ENCODE measurements around the gene COL4A2. TPM values are rescaled to one million over a fixed set of nuclear protein-coding genes. Genes with fewer than 3 reads are reported as not detected.

COL4A2 gene
- total RNA-seq, 1 donor from 2014 or later = 1,736 TPM

DNA sequence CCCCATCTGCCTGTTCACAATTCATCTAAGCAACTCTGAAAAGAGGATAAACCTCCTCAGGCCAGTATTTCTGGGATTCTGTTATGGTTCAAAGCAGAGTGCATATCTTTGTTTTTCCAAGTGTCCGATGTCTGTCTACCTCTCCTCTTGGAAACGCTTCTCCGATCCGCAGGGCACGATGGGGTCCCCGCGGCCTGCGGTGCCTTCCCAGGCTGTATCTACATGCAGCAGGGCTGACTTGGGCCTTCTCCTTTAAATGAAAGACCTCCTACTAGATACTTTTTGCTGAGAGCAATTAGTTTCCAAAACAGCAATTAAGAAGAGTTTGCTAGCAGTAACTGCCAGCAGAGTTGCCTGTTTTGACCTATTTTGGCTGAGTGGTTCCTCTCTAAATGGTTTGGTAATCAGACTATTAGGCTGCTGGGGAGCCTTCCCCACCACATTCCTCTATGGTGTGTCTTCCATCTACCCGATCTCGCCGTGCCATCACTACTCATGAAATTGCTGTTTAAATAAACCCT, 23.5 kb downstream of the COL4A2 start:
- Histone ChIP-seq H3K4me3 (ENCODE audit: low read depth, low read length) (peak overlapping the region; percentile 13), H3K27me3 (ENCODE audit: control insufficient read depth, insufficient read depth, low read length) (no peaks in the 10 kb centered on the region), H3K36me3 (ENCODE audit: control insufficient read depth, insufficient read depth, low read length) (no peaks in the 10 kb centered on the region)
- TF ChIP-seq, protein P1, sequence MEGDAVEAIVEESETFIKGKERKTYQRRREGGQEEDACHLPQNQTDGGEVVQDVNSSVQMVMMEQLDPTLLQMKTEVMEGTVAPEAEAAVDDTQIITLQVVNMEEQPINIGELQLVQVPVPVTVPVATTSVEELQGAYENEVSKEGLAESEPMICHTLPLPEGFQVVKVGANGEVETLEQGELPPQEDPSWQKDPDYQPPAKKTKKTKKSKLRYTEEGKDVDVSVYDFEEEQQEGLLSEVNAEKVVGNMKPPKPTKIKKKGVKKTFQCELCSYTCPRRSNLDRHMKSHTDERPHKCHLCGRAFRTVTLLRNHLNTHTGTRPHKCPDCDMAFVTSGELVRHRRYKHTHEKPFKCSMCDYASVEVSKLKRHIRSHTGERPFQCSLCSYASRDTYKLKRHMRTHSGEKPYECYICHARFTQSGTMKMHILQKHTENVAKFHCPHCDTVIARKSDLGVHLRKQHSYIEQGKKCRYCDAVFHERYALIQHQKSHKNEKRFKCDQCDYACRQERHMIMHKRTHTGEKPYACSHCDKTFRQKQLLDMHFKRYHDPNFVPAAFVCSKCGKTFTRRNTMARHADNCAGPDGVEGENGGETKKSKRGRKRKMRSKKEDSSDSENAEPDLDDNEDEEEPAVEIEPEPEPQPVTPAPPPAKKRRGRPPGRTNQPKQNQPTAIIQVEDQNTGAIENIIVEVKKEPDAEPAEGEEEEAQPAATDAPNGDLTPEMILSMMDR (IDR thresholded peaks at IDR 0.05; ENCODE audit: insufficient read depth, low read length, poor library complexity, severe bottlenecking) = no peak
- DNase-seq (ENCODE audit: low read depth) = no peak

GRCh38 chr13:110331362-110331761, 24.3 kb downstream of the COL4A2 start:
- DNase-seq (ENCODE audit: low read depth) = no peak
- no peak overlapping the region for H3K4me3 ChIP-seq (ENCODE audit: low read depth, low read length)
- H3K27me3 ChIP-seq (ENCODE audit: control insufficient read depth, insufficient read depth, low read length) = no peaks in the 10 kb centered on the region
- TF ChIP-seq, protein P1 (IDR thresholded peaks at IDR 0.05; ENCODE audit: insufficient read depth, low read length, poor library complexity, severe bottlenecking) = no peak
- H3K36me3 ChIP-seq (ENCODE audit: control insufficient read depth, insufficient read depth, low read length) = no peaks in the 10 kb centered on the region

DNA sequence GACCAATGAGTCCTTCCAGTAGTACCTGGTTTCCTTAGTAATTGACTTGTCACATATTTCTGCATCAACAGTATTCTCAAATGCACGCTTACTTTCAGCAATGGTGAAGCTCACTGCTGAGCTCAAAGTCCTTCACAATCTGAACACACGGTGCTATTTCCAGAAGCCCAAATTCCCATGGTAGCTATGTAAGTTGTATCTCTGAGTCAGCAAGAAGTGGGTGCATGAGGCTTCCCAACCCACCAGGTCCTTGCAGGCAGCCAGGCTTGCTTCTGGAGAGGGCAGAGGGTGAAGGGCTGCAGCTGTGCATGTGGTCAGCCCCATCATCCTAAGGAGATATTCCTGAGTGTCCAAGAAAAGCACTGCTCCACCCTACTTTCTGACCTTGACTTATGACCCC, 25.7 kb downstream of the COL4A2 start:
- TF ChIP-seq, protein P1 (IDR thresholded peaks at IDR 0.05; ENCODE audit: insufficient read depth, low read length, poor library complexity, severe bottlenecking) = no peak
- Histone ChIP-seq H3K27me3 (ENCODE audit: control insufficient read depth, insufficient read depth, low read length) (no peaks in the 10 kb centered on the region), H3K36me3 (ENCODE audit: control insufficient read depth, insufficient read depth, low read length) (no peaks in the 10 kb centered on the region), H3K4me3 (ENCODE audit: low read depth, low read length) (no peak overlapping the region)
- no peak for DNase-seq (ENCODE audit: low read depth)

DNA sequence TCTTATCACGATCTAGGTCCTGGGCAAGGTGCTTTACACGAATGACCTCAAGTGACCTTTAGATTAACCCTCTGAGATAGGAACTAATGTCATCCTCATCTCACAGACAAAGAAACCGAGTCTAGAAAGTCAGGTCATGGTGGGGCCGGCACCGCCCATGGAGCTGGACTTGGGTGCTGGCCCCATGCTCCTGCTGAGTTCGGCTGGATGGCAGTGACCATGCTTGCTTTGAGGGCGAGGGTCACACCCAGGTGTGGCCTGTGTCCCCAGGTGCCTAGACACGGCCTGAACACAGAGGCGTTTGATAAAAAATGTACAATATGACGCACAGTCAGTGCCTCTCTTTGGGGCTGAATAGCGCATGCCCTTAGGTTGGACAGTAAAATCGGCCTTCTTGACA, 26.8 kb downstream of the COL4A2 start:
- Histone ChIP-seq H3K36me3 (ENCODE audit: control insufficient read depth, insufficient read depth, low read length) (no peaks in the 10 kb centered on the region), H3K4me3 (ENCODE audit: low read depth, low read length) (no peak overlapping the region), H3K27me3 (ENCODE audit: control insufficient read depth, insufficient read depth, low read length) (no peaks in the 10 kb centered on the region)
- TF ChIP-seq, protein P1 (IDR thresholded peaks at IDR 0.05; ENCODE audit: insufficient read depth, low read length, poor library complexity, severe bottlenecking) = no peak
- no peak for DNase-seq (ENCODE audit: low read depth)

DNA sequence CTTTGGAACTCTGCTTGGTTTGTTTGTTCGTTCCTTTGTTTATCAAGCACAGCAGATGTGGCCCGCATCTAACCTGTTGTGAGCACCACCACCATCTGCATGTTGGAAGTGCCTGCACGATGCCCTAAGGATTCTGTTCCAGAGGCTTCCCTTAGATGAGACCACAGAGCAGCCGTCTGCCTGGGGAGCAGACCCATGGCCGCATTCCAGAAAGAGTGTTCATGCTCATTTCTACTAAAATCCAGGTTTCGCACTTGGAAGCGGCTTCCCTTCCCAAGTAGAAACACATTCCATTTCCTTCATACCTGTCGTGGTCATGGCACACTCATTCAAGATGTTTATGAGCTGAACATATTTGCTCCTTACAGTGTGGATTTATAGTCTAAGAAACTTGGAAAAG, 27.2 kb downstream of the COL4A2 start:
- Histone ChIP-seq H3K4me3 (ENCODE audit: low read depth, low read length) (no peak overlapping the region), H3K27me3 (ENCODE audit: control insufficient read depth, insufficient read depth, low read length) (no peaks in the 10 kb centered on the region), H3K36me3 (ENCODE audit: control insufficient read depth, insufficient read depth, low read length) (no peaks in the 10 kb centered on the region)
- TF ChIP-seq, protein P1 (IDR thresholded peaks at IDR 0.05; ENCODE audit: insufficient read depth, low read length, poor library complexity, severe bottlenecking) = no peak
- DNase-seq (ENCODE audit: low read depth) = no peak

- no peak for DNase-seq (ENCODE audit: low read depth)
- TF ChIP-seq, protein P1 (IDR thresholded peaks at IDR 0.05; ENCODE audit: insufficient read depth, low read length, poor library complexity, severe bottlenecking) = no peak
Observed at GRCh38 chr13:110334841-110335490, 27.9 kb downstream of the COL4A2 start.

More at GRCh38 chr13:110334841-110335490, 27.9 kb downstream of the COL4A2 start:
- Histone ChIP-seq H3K4me3 (ENCODE audit: low read depth, low read length) (no peak overlapping the region), H3K36me3 (ENCODE audit: control insufficient read depth, insufficient read depth, low read length) (no peaks in the 10 kb centered on the region), H3K27me3 (ENCODE audit: control insufficient read depth, insufficient read depth, low read length) (no peaks in the 10 kb centered on the region)
